GM18868 (cell line): ENCODE data around the gene CRTC1.

Source experiments
- ATAC-seq: cut with Tn5 transposase; IDR thresholded peaks from one replicate; pipeline ENCODE4 v1.9.1; 2021; ENCODE audit warnings: mild to moderate bottlenecking, moderate library complexity; ENCODE audit not compliant: unreplicated experiment

Gene CRTC1, protein sequence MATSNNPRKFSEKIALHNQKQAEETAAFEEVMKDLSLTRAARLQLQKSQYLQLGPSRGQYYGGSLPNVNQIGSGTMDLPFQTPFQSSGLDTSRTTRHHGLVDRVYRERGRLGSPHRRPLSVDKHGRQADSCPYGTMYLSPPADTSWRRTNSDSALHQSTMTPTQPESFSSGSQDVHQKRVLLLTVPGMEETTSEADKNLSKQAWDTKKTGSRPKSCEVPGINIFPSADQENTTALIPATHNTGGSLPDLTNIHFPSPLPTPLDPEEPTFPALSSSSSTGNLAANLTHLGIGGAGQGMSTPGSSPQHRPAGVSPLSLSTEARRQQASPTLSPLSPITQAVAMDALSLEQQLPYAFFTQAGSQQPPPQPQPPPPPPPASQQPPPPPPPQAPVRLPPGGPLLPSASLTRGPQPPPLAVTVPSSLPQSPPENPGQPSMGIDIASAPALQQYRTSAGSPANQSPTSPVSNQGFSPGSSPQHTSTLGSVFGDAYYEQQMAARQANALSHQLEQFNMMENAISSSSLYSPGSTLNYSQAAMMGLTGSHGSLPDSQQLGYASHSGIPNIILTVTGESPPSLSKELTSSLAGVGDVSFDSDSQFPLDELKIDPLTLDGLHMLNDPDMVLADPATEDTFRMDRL

DNA sequence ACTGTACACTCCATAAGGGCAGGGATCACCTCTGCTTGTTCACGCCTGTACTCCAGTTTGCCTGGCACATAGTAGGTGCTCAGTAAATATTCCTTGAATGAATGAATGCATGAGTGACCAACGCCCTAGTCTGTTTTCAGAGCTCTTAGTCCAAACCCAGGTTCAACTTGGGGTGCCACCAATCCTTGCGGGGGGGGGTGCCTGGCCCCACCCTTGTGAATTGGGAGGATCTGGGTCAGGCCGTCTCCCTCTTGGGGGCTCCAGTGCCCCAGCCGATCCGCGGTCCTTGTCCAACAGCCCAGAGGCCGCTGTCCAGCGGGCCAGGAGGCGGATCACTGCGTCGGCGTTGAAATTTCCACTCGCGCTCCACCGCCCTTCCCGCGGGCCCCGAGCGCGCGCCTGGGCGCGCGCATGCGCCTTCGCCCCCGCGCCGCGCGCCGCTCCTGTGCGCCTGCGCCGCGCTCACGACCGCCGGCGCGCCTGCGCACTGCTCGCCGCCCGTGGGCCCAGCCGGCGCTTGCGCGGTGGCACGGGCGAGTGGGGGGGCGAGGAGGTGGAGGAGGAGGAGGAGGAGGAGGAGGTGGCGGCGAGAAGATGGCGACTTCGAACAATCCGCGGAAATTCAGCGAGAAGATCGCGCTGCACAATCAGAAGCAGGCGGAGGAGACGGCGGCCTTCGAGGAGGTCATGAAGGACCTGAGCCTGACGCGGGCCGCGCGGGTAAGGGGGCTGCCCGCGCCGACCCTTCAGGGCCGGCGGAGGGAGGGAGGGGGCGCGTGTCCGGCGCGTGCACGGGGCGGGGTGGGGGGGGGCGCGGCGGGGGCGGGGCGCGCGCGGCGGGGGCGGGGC, at the start of gene CRTC1:
Gene CRTC1, plus strand, starts transcription at position 572 of the 849 bp plus-strand sequence. Its CDS starts 23 bp downstream, at position 595.
- peak; percentile 82 for ATAC-seq

DNA sequence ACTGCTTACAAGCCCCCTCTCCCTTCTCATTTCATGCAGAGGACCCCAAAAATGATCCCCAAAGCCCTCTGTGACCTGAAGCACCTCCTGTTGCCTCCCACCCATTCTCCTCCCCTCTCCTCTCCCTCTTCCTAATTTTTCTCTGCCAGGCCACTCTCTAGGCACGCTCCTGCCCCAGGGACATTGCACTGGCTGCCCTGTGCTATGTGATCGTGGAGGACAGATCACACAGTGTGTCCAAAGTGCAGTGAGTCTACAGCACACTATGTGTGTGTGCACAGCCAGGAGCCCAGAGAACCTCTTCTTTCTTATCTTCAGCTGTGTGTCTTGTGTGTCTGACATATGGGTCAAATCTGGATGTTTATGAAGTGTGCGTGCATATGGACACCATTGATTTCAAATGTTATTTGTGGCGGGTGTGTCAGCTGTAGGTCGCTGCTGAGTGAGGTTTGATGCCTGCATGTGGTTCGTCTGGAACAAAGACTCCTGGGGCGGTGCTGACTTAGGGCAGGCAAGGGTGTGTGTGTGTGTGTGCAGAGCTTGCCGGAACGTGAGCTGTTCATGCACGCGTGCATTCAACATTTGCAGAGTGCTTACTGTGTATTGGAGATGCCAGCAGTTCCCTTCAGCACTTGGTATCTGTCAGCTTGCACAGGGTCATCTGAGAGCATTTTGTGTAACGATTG, 48.7 kb upstream of the CRTC1 start:
- ATAC-seq: no peak

DNA sequence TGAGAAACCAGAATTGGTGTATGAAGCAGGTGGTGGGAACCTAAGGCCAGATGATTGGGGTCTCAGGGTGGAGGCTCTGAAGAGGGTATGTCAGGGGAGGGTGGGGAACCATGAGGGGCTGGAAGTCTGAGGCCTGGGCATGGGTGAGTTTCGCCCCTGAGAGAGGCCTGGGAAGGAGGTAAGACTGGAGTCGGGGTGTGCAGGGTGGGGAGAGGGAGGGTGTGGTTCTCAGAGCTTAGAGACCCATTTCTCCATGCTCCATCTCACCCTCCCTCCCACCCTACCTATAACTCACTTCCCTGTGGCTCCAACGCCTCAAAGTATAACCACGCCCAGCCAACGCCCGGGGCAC, 47.7 kb upstream of the CRTC1 start:
- ATAC-seq: no peak

DNA sequence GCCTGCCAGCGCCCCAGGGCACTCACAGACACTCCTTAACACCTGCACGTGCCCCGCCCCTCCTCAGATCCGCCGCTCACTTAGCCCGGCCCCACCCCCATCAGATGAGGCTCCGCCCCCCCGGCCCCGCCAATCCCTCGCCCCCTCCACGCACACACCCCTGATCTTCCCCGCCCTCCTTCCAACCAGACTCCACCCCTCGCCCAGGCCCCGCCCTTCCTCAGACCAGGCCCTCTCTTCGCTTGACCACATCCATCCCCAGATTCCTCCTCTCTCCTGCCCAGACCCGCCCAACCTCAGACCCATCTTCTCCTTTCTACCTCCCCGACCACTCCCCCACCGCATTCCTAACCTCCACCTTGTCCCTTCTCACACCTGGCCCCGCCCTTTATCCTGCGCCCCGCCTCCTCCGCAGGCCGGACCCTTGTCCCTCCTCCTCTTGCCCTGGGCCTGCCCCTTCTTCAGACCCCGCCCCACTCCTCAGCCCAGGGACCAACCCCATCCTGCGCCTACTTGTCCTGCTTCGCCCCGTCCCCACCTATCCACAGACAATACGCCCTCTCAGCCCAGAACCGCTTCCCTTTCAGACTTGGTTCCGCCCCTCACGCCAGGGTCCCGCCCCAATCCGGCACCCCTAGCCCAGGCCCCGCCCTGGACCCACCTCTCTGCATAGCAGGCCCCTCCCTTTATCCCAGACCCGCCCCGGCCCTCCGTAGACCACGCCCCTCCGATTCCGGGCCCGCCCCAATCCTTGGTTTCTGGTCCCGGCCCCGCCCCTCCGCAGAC, 47.1 kb upstream of the CRTC1 start:
- peak; percentile 86 for ATAC-seq

DNA sequence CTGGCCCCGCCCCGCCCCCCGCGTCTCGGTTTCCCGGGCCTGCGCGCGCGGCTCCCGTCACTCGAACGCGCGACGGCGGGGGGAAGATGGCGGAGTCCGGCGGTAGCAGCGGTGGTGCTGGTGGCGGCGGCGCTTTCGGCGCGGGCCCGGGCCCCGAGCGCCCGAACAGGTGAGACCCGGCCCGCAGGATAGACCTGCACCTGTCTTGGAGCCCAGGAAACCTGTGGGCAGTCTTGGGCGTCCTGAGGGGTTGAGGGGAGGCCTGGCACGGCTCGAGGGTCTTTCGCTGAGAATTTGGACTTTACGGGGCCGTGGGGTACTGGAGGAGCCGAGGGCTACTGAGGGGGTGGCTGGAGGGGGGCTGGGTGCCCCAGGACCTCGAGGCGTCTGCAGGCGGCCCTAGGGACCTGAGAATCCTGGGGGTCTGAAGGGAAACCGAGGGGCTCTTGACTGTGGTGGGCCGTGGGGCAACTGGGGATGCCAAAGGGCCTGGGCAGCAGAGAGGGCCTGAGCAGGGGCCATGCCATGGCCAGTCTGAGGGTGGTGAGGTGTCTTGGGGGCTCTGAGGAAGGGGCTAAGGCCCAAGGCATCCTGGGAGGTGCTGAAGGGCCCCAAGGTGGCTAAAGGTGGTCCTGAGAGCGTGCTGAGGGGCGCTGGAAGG, 46.4 kb upstream of the CRTC1 start, which contains the start of gene KLHL26:
Gene KLHL26, plus strand, starts transcription at position 60 of the 661 bp plus-strand sequence. Its CDS starts 27 bp downstream, at position 87.
- no peak for ATAC-seq

DNA sequence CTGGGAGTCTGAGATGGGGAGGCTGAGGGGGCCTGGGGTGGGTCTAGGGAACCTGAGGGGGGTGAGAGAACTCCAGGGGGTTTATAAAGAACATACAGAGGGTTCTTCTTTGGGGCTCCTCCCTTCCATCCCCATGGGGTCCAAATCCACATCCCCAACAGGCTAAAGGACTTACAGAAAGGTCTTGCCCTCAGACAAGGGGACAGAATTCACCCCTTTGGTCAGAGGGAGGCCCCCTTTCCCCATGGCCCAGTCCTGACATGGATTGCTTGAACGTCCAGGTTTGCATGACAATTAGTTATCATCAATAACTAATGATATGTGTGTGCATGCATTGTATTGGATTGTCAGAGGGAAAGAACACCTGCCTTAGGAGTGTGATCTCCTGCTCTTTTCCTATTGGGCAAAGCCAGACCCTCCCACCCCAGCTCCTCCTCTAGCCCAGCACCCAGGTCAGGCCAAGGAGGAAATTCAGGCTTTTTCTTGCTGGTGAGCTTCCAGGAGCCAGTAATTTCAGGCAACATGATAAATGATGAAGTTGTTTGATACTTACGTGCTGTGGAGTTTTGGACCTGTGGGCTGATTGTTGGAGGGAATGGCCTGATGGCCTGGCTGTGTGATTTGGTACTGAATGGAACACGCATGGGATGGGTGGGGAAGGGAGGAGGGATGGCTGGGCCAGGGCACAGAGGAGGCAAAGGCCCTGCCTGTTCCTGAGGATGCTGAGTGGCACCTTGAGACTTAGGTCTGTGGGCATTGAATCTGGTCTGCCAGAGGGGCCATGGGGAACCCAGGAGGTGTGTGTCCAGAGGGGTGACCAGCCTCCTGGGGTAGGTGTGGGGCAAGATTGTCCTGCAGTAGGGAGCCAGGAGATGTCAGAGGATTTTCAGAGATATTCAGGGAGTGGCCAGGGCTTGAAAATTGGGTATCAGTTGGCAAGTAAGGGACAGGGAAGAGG, 45.5 kb upstream of the CRTC1 start:
- ATAC-seq: no peak

DNA sequence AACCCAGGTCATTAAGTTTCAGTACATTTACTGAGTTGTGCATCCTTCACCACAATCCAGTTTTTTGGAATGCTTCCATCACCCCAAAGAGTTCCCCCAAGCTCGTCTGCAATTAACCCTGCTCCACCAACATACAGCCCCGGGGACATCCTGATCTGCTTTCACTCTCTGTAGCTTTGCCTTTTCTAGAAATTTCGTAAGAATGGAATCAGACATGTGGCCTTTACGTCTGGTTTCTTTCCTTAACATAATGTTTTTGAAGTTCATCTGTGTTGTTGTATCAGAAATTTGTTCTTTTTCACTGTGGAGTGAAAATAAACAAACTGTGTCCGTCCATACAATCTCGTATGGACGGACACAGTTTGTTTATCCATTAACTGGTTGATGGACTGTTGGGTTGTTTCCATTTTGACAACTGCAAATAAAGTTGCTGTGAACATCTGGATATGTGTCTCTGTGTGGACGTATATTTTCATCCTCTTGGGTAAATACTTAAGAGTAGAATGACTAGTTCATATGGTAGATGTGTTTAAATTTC, 43.7 kb upstream of the CRTC1 start:
- ATAC-seq: no peak

DNA sequence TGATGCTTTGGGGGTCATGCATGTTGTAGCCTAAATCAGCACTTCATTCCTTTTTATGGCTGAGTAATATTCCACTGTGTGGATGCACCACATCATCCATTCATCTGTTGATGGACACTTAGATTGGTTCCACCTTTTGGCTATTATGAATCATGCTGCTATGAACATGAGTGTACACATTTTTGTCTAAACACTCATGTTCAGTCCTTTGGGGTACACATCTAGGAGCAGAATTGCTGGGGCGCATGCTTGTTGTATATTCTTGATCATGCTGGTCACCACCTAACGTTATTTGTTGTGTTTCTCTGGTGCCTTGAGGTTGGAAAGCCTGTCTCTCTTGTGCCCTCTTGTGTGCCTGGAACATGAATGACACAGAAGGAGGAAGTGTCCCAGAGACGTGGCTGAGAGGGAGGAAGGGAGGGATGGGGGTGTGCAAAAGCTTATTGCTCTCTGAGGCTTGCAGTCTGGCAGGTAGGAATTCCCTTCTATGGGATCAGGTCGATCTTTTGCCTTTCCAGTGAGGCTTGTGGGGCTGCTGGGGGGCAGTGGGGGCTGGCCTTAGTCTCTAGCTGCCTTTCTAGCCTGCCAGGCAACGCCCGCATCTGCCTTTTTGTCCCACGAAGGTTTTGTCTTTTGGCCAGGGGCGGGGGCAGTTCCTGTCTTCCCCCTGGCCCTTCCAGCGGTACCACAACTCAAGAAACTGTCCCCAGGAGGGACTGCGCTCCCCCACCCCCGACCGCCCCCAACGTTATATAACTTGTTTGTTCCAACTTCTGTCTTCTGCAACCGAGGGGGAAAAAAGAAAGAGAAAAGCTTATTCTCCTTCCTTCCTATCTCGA, 39.1 kb upstream of the CRTC1 start:
- ATAC-seq: no peak

DNA sequence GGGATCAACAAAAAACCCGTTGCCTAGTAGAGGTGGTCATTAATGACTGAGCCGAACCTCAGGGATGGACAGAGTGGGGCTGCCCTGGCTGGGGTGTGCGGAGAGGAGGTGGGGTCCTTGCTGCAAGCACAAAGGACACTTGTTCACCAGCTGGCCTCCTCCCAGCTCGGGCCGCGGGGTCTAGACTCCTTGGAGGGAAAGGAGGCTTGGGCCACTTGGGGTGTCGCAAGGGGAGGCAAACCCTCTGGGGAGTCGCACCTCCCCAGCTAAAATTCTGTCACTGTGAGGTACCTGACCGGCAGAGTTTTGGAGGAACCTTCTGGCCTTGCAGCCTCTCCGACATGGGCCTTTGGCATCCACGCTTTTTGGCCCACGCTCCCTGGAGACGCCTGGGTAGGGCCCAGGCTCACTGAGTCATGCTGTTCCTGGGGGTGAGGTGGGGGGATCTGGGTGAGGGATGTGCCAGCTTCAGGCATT, 38.4 kb upstream of the CRTC1 start:
- no peak for ATAC-seq

DNA sequence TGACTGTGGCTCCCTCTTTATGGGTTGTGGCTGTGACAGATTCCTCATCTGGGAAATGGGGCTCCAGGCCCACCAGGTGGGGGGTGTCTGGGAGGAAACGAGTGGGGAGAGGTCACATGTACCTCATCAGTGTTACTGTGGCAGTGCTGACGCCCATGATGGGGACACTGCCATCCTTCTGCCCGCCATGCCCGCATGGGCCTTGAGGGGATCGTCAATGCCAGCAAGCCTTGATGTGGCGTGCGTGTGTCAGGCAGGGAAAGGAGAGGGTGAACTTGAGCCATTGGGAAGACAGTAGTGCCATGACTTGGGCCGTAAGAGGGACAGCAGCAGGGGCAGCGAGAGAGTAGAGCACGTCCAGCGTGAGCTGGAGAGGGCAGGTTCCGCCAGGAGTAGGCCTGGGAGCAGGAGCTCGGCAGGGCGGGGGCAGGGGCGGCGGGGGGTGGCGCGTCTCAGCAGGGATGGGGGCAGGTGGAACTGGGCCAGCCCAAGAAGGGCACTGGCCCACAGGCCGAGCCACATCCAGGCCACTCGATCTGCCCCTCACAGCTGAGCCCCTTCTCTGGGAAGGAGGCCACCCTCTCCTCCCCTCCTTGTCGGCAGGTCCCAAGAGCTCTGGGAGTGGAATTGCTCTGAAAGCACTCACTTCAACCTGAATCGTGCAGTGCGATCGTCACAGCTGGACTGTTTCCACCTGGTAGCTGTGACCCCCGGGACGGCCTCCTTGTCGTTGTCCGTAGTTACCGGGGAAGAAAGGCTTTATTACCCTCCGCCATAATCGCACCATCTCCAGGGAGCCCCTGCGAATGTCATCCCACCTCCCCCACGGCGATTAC, 36.7 kb upstream of the CRTC1 start:
- no peak for ATAC-seq

DNA sequence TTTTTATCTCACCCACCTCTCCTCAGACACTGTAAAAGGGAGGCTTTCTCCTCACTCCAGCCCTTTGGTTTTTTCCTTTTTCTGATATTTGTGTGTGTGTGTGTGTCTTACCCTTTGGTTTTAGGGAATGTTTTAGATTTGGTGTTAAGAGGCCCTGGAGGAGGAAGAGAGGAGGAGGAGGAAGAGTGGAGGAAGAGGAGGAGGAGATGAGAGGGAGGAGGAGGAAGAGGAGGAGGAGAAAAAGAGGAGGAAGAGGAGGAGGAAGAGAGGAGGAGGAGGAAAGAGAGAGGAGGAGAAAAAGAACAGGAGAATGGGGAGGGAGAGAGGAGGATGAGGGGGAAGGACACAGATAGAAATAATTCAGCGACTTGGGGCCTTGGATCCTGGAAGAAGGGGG, 36.1 kb upstream of the CRTC1 start:
- no peak for ATAC-seq

DNA sequence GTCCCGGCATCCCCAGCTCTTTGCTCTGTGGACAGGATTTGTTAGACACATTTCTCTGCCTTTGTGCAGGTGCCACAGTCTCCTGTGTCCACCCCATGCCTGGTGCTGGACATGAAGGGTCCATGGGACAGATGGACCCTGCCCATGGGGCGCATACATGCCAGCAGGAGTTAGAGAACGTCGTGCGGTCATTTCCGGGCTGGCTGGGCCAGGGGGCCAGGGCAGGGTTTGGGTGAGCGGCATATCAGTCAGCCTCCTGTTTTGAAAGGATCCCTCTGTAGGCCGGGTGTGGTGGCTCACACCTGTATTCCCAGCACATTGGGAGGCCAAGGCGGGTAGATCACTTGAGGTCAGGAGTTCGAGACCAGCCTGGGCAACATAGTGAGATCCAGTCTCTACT, 35.7 kb upstream of the CRTC1 start:
- no peak for ATAC-seq

DNA sequence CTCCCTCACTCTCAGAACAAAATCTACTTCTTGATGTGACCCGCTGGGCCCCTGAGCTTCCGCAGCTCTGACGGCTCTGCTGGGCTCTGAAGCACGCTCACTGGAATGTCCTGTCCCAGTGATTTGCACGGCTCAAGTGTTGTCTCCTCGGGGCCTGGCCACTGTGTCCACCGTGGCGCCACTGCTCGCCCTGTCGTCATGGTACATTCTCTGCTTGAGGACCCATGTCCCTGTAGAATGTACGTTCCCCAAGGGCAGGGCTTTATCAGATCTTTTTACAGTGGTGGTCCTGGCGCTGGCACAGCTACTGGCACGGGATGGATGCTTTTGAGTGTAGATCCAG, 34.5 kb upstream of the CRTC1 start:
- ATAC-seq: no peak

DNA sequence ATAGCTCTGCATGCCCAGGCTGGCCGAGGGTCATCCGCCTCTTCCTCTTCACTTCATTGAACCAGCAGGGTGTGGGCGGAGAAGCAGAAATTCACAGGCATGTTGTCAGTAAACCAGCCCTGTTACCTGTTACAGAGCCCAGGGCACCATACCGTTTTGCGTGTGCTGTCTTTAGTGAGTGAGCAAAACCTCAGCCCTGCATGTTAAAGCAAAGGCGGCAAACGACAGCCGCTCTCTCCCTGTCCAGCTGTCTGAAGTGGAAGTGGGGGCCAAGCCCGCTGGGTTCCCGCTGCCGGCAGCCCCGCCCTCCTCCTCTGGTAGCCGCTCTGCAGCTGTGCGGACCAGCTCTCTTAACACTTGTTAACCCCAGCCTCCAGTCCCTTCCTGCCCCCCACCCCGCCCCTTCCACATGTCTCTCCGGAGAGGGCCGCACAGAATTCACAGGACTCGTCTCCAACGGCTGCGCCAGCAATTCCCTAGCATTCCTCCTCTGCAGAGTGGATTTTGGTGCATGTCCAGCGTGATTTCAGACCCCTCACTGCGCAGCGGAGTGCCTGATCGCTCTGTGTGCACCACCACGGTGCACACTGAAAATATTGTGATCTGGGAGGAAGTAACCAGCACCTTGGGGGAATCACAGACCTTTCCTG, 34.0 kb upstream of the CRTC1 start:
- ATAC-seq: no peak

DNA sequence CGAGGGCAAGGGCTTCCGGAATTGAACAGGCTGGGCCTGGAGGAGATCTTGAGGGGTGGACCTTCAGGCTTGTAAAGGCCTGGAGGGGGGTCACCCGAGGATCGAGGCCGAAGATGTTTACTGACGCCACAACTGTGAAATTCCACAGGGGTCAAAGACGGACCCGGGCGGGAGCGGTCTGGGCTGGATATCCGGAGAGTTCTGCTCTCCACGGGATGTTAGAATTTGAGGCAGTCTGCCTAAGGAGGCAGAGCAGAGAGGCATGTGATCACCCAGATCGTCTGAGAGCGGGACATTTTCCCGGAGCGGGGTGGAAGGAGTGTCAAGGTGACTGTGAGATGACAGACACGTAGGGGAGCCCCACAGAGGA, 33.5 kb upstream of the CRTC1 start:
- ATAC-seq: no peak

DNA sequence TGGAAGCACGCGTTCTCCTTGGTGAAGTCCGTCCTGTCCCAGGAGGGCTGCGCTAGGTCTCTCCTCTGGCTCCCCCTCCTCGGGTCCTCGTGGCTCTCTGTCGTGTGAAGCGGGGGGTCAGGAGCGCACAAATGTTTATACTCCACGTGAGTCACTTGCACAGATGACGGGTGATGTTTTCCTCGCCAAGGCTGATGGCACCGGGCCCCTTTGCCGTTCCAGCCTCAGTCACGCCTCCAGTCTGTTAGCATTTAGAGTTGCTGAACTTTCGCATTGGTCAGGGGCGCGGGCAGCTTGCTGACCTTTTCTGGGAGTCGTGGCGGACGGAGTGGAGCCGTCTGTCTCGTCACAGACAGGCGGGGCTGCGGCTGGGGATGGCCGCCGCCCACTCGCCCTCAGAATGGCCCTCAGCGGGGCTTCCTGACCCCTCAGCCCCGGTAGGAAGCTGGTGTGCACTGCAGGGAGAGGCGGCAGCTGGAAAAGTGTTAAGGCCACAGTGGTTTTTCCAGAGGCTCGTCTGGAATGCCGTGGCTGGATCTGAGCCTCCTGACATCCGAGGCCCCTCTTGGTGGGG, 32.9 kb upstream of the CRTC1 start:
- no peak for ATAC-seq
